Measurements from ENCODE around the gene FAM217A.

- no peak for TF ChIP-seq CTCF (IDR thresholded peaks at IDR 0.05)
- TF ChIP-seq POLR2A (IDR thresholded peaks at IDR 0.05), result no peak
Measured at GRCh38 chr6:4074478-4075235, 4.3 kb downstream of the FAM217A start.
